ENCODE data around the gene PDRG1.

The PDRG1 gene

DNA sequence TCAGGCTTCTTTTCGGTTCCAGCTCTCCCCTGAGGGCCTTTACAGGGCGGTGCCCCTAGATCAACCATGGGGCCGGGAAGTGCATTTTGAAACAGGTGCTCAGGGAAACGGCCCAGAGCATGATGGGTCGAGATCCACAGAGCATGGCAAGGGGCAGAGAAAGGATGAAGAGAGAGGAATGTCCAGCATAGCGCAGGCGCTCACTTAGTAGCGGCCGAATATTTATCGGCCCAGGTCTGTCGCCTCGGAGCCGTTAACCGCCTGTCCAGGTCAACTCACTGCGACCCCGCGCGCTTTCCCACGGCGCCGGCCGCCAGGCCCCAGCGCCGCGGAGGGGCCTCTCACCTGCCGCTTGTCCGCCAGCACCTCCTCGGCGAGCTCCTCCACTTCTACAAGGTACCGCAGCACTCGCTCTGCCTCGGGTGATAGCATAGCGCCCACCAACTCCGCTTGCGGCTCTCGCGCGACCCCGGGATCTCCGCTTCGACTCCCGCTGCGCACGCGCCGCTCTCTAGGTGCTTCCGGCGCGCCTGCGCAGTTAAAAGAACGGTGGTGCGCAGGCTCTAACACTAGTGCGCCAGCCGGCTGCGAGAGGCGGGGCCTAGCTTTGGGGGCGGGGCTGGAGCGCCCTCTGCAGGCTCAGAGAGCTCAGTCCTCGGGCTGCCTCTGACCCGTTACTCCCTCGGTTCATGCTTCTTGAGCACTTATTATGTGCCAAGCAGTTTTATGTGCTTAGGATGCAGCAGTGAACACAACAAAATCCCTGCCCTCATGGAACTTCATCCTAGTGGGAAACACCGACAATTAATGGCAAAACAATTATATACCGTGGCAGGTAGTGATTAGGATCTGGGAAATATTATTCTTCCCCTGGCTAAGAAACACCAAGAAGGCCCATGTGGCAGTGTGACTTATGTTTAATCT lies at the start of gene PDRG1:
Gene PDRG1, minus strand, starts transcription at position 517 of the 924 bp plus-strand sequence. Its CDS starts 85 bp downstream, at position 432.
- DNase-seq (ENCODE audit: low read depth in 2 of 2), result peak; percentile 91

DNA sequence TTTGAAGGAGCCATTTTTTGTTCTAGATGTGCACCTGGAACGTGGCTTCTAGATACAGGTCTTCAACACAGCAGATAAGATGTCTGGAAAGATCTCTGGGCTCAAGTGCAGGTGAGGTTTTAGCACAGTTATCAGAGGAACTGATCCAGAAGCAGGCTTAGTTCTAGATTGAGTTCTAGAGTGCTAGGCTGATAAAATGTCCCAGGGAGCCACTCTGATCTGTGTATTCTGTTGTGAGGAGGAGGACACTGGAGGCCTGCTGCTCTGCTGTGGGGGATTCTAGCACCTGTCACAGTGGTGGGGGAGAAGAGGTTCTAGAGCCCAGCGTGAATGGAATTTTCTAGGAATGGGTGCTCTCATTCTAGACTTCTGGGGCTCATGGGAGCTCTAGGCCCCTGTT lies 46.4 kb upstream of the PDRG1 start:
- no peak for DNase-seq (ENCODE audit: low read depth in 2 of 2)

DNA sequence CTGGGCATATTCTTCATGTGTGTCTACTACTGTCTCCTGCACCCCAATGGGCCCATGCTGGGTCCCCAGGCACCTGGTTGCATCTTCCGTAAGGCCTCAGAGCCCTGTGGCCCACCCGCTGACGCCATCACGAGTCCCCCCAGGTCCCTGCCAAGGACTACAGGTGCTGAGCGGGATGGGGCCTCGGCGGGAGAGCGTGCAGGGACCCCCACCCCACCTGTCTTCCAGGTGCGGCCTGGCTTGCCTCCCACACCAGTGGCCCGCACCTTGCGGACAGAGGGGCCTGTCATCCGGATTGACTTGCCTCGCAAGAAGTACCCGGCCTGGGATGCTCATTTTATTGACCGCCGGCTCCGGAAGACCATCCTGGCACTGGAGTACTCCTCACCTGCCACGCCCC lies 45.1 kb upstream of the PDRG1 start:
- DNase-seq (ENCODE audit: low read depth in 2 of 2), result no peak

DNA sequence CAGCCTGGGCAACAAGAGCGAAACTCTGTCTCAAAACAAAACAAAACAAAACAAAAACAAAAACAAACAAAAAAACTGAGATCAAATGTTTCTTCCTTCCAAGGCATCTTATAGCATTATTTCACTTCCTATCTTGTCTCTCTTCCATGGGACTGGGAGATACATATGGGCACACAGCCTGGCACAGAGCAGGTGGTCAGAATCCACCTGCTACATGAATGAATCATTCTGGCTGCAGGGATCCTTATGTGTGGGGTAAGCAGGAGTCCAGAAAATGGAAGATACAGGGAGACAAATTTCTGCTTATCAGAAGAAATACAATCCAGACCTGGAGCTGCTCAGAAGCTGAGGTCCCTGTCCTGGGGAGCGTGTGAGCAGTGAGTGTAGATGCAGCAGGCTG lies 40.2 kb upstream of the PDRG1 start:
- DNase-seq (ENCODE audit: low read depth in 2 of 2), result no peak

DNA sequence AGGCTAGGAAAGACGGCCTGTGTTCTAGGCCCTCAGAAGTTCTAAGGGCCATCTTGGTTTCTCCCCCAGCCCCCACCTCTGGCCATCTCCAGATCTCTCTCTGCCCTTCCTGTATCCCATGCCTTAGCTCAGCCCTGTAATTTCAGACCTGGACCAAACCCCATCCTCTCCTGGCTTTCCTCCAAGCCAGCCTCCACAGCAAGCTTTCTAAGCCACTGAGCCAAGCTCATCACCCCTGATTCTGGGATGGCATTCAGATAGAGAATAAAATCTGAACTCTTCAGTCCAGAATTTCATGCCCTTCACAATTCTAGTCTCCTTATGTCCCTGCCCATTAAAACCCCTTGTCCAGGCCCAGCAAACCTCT lies 39.5 kb upstream of the PDRG1 start:
- no peak for DNase-seq (ENCODE audit: low read depth in 2 of 2)

DNA sequence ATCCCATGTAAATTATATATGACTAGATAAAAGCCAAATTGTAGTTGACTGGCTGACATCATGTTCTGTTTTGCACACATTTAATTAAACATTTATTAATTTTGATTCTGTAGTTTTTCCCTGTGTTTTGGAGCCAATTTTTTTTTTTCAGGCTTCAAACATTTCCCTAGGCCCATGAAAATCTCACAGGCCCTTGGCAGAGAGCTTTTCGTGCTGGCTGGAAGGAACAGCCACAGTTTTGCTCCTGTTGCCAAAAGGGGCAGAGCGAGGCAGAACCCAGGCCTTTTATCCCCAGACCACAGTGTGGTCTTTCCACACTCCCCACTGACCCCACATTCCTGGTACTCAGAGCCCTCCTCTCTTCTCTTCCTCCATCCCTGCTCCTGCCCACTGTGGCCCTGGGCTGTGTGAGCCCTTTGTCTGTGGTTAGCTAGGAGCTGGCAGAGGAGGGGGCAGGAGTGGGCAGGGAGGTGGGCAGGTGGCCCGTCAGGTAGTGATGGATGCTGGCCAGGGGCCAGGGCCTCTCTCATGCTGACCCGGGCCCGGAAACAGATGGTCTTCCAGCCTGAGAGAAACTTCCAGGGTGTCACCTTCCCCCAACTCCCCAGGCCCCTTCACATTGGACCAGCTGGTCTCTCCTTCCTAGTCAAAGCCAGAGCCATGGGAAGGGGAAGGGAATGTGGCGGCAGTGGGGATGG lies 38.9 kb upstream of the PDRG1 start:
- DNase-seq (ENCODE audit: low read depth in 2 of 2), result no peak

DNA sequence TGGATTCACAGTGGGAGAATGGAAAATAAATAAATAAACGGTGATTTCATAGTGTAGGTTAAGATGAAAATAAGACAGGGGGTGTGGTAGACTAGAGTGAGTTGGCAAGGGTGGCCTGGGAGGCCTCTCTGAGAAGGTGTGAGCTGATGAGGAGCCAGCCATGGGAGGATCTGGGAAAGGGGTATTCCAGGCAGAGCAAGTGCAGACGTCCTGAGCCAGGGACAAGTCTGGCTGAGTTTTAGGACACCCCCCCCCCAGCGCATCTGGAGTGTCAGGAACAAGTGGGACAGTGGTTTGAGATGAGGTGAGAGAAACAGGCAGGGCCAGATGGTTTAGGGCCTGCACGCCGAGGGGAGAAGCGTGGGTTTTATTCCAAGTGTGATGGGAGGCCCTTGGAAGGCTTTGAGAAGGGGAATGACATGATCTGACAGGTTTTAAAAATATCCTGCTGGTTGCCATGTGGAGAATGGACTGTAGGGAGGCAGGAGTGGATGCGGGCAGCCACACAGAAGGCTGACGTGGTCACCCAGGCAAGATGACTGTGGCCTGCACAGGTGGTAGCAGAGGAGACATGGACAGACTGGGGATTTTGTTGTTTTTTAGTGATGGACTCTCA lies 37.3 kb upstream of the PDRG1 start:
- no peak for DNase-seq (ENCODE audit: low read depth in 2 of 2)

DNA sequence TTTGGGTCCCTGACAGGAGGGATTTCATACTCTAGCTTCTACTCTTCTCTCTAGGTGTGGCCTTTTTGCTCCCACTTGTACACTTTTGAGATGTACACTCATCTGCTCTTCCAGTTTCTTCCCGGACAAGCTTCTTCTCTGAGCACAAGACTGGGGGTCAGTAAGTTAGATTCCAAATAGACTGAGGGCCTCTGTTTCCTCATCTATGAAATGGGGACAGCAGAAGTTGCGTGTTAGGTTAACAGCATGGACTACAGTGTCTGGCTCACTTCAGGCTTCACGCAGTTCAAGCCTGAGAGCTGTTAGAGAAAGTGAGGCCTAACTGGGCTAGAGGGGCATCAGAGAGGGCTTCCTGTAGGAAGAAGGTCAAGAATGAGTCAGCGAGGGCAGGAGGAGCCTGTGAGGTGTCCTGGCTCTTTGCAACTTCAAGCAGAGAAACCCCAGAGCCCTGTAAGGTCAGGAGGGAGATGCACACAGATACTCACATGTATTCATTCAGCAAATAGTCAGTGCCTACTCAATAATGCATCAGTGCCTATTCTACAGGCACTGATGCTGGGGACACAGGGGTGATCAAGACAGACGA lies 36.7 kb upstream of the PDRG1 start:
- DNase-seq (ENCODE audit: low read depth in 2 of 2), result no peak

DNA sequence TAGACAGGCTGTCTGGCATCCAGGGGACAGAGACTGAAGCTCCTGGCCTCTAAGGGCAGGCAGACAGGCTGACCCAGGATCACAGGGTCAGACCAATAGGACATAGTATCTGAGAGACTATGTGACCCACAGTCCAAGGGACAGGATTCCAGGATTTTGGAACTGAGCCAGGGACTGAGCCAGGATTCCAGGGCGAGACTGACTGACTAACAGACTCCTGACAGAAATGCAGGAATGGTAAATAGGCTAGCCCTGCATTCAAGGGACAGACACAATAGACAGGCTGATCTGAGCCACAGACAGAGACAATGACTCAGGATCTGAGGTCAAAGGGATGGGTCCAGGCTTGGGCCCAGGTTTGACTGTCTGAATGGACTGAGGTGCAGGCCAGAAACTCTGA lies 35.9 kb upstream of the PDRG1 start:
- no peak for DNase-seq (ENCODE audit: low read depth in 2 of 2)

DNA sequence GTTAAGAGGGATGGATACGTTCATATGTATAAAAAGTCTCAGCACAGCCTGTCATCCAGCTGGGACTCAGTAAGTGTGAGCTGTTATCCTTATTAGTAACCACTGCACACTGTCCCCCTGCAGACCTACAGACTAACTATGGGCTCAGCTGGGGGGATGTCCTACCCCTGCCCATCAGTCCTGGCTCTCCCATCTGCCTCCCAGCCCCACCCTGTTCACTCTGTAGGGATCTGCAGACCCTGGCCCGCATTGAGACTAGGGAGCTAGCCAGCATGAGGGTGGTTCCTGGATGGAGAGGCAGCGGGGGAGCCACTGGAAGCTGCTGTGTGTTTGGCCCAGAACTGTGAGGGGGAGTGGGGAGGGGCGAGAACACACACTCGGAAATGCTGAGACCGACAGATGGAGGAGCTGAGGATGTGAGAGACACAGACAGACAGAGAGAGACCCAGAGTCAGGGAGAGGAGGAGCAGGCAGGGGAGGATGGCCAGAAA lies 33.2 kb upstream of the PDRG1 start:
- no peak for DNase-seq (ENCODE audit: low read depth in 2 of 2)

DNA sequence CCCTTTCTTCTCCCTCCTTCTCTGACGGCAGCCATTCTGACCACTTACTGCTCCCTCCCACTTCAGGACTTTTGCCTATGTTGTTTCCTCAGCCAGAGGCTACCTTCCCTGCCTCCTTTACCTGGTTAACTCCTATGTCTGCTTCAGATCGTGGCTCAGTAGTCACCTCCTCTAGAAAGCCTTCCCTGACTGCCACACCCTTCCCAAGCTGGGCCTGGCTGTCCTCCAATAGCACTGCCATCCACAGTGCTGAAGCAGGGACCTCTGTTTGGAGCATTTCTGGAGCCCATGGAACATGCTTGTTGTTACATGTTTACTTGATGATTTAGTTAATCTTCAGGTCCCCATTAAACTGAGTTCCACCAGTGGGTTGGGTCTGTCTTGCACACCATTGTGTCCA lies 29.9 kb upstream of the PDRG1 start:
- no peak for DNase-seq (ENCODE audit: low read depth in 2 of 2)

DNA sequence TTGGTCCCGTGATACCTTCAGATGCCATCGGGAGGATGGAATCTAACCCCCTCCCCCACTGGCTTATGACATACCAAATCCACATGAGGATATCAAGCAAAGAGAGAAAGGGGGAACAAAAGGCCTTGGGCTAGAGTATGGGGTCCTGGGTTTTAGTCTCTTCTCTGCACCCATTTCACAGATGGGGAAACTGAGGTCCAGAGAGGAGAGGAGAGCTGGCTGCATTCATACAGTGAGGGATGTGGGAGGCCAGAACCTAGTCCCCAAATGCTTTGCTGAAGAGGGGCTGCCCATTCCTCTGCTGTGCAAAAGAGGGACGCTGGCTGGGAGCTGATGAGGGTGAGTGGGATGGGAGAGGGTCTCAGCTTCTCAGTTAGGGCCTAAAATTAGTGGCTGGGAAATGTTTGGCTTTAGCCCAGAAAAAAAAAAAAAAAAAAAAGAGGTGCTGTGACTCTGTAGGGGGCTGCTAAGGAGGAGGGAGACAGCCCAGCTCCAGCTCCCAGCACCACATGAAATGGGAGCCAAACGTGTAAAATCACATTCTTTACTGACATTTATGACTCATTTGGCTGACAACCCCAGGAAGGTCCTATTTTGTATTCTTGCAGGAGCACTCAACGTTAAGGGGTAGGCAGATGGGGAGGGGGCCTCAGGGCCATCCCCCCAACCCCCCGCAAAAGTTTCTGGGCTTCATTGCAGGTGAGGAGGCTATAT lies 28.0 kb upstream of the PDRG1 start:
- DNase-seq (ENCODE audit: low read depth in 2 of 2), result no peak

DNA sequence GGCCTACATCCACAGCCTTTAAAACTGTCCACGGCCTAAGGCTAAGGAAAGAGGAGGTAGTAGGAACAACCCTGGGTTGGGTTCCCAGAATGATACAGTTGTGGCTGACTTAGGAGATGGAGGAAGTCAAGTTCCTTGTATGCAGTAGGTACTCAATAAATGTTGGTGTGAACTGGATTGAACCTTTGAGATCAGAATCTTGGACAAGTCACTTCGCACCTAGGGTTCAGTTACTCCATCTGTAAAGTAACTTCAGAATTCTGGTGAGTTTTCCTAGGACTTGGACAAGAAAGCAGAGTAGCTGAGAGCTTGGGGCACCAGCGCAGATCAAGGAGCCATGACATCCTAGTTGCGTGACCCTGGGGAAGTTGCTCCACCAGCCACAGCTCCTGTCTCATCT lies 25.2 kb upstream of the PDRG1 start:
- no peak for DNase-seq (ENCODE audit: low read depth in 2 of 2)

DNA sequence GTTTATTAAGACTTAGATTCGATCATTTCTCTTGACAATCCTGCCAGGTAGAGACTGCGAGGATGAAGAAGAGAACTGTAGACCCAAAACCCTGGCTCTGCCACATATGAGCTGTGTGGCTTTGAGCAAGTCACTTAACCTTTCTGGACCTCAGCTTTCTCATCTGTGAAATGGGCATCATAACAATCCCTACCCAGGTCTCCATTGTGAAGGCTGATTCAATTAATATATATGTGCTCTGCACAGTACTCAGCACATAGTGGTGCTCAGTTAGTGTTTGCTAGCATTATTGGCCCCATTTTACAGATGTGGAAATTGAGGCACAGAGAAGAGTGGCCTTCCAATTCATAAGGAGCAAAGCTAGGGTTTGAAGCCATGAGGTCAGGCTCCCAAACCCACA lies 24.0 kb upstream of the PDRG1 start:
- no peak for DNase-seq (ENCODE audit: low read depth in 2 of 2)

DNA sequence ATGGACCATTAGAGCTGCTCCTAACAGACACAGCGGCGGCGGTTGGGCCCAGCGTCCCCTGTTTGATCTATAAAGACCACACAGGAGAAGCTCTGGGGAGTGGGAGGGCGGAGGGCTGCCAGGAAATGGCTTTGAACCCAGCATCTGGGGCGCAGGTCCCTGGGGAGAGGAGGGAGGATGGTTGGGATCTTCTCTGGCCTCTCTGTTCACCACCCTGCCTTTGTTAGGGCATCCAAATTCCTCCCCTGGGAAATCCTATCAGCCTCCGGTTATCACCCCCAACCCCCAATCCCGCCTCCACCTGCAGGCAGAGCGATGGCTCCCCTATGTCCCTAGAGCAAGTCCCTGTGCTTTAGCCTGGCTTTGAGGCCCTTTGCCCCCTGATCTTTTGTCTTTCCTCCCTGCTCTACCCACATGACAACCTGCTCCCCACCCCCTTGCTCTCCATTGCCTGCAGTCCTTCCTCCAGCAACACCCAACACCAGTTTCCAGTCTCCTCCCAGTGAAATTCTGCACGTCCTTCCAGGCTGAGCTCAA lies 23.2 kb upstream of the PDRG1 start:
- DNase-seq (ENCODE audit: low read depth in 2 of 2), result no peak

DNA sequence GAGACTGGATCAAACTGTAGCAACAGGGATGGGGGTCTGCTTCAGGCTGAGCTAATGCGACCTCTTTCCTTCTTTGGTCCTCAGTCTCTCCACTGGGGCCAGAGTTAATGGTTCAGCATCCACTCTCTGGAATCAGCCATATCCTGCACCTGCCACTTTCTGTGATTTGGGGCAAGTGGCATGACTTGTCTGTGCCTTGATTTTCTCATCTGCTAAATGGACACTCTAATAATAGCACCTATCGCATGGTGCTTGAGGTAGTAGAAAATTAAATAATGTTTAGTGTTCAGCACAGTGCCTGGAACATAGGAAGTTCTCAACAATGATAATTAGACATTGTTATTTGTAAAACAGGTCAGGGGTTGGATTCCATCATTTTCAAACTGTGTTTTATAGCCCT lies 22.4 kb upstream of the PDRG1 start:
- no peak for DNase-seq (ENCODE audit: low read depth in 2 of 2)

DNA sequence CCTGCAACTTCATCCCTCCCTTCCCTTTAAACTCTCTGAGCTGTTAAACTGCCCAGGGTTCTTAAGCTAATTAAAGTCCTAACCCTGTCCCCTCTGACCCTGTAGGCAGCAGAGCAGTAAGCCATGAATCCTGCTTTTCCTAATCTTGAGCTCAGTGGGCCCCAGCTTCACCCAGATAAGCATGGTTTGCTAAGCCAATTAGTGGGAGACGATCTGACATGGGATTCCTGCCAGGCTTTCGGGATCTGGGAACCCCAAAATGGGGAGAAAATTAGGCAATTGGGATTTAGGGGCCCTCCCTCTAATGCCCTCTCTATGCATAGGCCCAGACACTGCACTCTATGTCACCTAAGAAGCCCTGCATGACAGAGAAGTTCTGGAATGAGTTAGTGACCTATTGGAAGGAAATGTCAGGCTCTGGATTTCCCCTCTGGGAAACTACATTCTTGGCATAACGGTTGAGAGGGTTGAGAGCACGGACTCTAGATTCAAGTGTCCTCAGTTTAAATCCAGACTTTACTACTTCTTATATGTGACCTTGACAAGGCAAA lies 20.7 kb upstream of the PDRG1 start:
- DNase-seq (ENCODE audit: low read depth in 2 of 2), result no peak

DNA sequence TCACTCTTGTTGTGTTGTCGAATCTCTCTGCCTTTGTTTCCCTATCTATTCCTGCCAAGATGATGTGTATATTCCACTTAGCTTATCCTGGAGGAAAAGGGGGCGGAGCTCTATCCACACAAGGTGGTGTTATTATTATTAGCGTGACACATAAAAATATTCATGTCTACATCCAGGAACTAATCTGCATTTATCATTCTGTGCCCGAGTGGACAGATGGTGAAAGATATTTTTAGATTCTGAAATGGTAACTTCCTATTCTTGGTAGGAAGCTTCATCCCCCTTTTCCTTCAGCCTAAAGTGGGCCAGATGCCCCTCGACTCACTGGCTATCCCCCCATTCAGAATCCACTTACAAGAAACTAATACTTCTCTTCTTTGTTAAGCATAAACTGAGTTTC lies 18.1 kb upstream of the PDRG1 start:
- DNase-seq (ENCODE audit: low read depth in 2 of 2), result no peak

DNA sequence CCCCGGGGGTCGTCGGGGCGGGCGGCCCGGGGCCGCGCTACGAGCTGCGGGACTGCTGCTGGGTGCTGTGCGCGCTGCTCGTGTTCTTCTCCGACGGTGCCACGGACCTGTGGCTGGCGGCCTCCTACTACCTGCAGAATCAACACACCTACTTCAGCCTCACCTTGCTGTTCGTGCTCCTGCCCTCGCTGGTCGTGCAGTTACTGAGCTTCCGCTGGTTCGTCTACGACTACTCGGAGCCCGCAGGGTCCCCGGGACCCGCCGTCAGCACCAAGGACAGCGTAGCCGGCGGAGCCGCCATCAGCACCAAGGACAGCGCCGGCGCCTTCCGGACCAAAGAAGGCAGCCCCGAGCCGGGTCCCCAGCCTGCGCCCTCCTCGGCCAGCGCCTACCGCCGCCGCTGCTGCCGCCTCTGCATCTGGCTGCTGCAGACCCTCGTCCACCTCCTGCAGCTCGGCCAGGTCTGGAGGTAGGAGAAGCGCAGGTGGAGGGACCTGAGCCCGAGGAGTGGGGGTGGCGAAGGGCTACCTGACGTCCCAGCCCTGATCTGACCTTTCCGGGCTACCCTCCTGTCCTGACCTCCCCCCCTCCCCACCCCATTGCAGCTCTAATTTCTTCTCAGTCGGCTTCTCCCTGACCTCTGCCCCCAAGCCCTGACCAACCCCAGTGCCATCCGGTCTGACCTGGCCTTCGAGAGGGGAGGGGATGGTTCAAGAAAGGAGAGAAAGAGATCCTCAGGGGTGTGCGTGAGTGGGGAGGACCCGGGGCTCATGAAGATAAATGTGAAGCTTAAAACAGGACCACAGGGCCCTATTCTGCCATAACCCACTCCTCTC lies 16.7 kb upstream of the PDRG1 start:
- DNase-seq (ENCODE audit: low read depth in 2 of 2), result peak; percentile 32 to 46

DNA sequence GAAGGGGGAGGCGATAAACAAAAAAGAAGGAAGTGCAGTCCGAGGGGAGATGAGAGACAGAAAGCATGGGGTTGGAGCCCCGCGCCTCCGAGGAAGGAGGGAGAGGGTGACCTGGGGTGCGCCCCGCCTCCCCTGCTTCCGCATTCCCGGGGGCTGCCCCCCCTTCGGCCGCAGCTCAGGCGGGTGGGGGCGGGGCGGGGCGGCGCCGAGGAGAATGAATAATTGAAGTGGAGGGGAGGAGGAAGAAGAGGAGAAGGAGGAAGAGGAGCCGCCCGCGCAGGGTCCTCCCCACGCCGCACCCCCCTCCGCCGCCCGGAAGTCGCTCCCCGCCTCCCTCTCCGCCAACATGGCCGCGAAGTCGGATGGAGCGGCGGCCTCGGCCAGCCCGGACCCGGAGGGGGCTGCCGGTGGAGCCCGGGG lies 16.0 kb upstream of the PDRG1 start, which contains the start of gene XKR7:
Gene XKR7, plus strand, starts transcription at position 322 of the 420 bp plus-strand sequence. Its CDS starts 25 bp downstream, at position 347.
- DNase-seq (ENCODE audit: low read depth in 2 of 2), result no peak
